ENCODE data around the gene GPR17. TPM values are rescaled to one million over a fixed set of nuclear protein-coding genes. Genes with fewer than 3 reads are reported as not detected.

The GPR17 gene
- total RNA-seq (2022; extraction: Qiagen RNA extraction; ENCODE audit: low read depth), result 0.08 to 0.16 TPM (median 0.15 TPM) in 3 of 5 replicates, not detected in the others

GRCh38 chr2:127645395-127646291, at the start of gene GPR17:
GPR17 (plus strand) TSS chr2:127646153; CDS start chr2:127650736, 4,583 bp downstream.

GRCh38 chr2:127675331-127676261, 29.6 kb downstream of the GPR17 start, which contains the start of gene LIMS2:
LIMS2 (minus strand) TSS chr2:127675530; CDS start chr2:127675024, 506 bp downstream.

GRCh38 chr2:127701193-127701650, 55.3 kb downstream of the GPR17 start, which contains the start of gene SFT2D3:
SFT2D3 (plus strand) TSS chr2:127701497; CDS start chr2:127701529, 32 bp downstream.

Other genes with a start within 250 kb of the GPR17 start
- 4.0 to 4.6 TPM (median 4.2 TPM) in 5 replicates for gene PROC, start 227.7 kb upstream of the GPR17 start, total RNA-seq (2022; extraction: Qiagen RNA extraction; ENCODE audit: low read depth)
- 36.8 to 48.4 TPM (median 43.0 TPM) in 5 replicates for gene IWS1, start 119.7 kb upstream of the GPR17 start, total RNA-seq (2022; extraction: Qiagen RNA extraction; ENCODE audit: low read depth)
- 0.11 to 0.29 TPM (median 0.19 TPM) in 4 of 5 replicates, not detected in the other for gene MYO7B, start 110.5 kb upstream of the GPR17 start, total RNA-seq (2022; extraction: Qiagen RNA extraction; ENCODE audit: low read depth)
- gene LIMS2, start 29.4 kb downstream of the GPR17 start, total RNA-seq (2022; extraction: Qiagen RNA extraction; ENCODE audit: low read depth), result 6.6 to 10.4 TPM (median 7.0 TPM) in 5 replicates
- 4.5 to 6.8 TPM (median 5.9 TPM) in 5 replicates for gene SFT2D3, start 55.3 kb downstream of the GPR17 start, total RNA-seq (2022; extraction: Qiagen RNA extraction; ENCODE audit: low read depth)
- gene WDR33, start 165.0 kb downstream of the GPR17 start, total RNA-seq (2022; extraction: Qiagen RNA extraction; ENCODE audit: low read depth), result 20.9 to 26.9 TPM (median 25.5 TPM) in 5 replicates
- gene POLR2D, start 212.0 kb downstream of the GPR17 start, total RNA-seq (2022; extraction: Qiagen RNA extraction; ENCODE audit: low read depth), result 43.6 to 61.7 TPM (median 55.6 TPM) in 5 replicates
- 14.8 to 18.2 TPM (median 17.9 TPM) in 5 replicates for gene AMMECR1L, start 239.8 kb downstream of the GPR17 start, total RNA-seq (2022; extraction: Qiagen RNA extraction; ENCODE audit: low read depth)

All from A549 treated with GW870086 at 1 μM for 4 hours (cell line).